H9 (cell line): Measurements from ENCODE around the gene GRIN2A. TPM values are rescaled to one million over a fixed set of nuclear protein-coding genes. Genes with fewer than 3 reads are reported as not detected.

Source experiments
- DNase-seq: peaks from one replicate; pipeline ENCODE4 v3.0.0-alpha.2; 2017
- H2AFZ ChIP-seq: one replicate; pipeline ENCODE4 v1.6.1; 2013; ENCODE audit warnings: mild to moderate bottlenecking, low read length, control low read depth, moderate library complexity
- H2AK5ac ChIP-seq: 2 replicates; pipeline ENCODE4 v1.6.1; 2013; ENCODE audit warnings: low read length, control low read depth, mixed read lengths; ENCODE audit not compliant: insufficient read length
- H2BK120ac ChIP-seq: one replicate; pipeline ENCODE4 v1.6.1; 2013; ENCODE audit warnings: low read depth, mild to moderate bottlenecking, low read length, control low read depth, inconsistent platforms; ENCODE audit not compliant: poor library complexity, severe bottlenecking
- H2BK12ac ChIP-seq: 2 replicates; pipeline ENCODE4 v1.6.1; 2013; ENCODE audit warnings: low read length, control low read depth, mixed read lengths, low read depth; ENCODE audit not compliant: insufficient read length
- H2BK15ac ChIP-seq: 2 replicates; pipeline ENCODE4 v1.6.1; 2013; ENCODE audit warnings: low read depth, low read length, control low read depth
- H2BK20ac ChIP-seq: one replicate; pipeline ENCODE4 v1.6.1; 2013; ENCODE audit warnings: low read depth, mild to moderate bottlenecking, low read length, control low read depth, inconsistent platforms; ENCODE audit not compliant: poor library complexity, severe bottlenecking
- H2BK5ac ChIP-seq: 2 replicates; pipeline ENCODE4 v1.6.1; 2013; ENCODE audit warnings: low read length, control low read depth, mixed read lengths; ENCODE audit not compliant: insufficient read length
- H3K14ac ChIP-seq: 2 replicates; pipeline ENCODE4 v1.6.1; 2013; ENCODE audit warnings: low read length, control low read depth; ENCODE audit not compliant: insufficient read depth
- H3K18ac ChIP-seq: 2 replicates; pipeline ENCODE4 v1.6.1; 2013; ENCODE audit warnings: low read depth, mild to moderate bottlenecking, mixed read lengths, low read length, control low read depth; ENCODE audit not compliant: insufficient read length
- H3K23ac ChIP-seq: 2 replicates; pipeline ENCODE4 v1.6.1; 2013; ENCODE audit warnings: low read length, control low read depth, mixed read lengths, low read depth; ENCODE audit not compliant: insufficient read length
- H3K23me2 ChIP-seq: 2 replicates; pipeline ENCODE4 v1.6.1; 2013; ENCODE audit warnings: low read depth, mild to moderate bottlenecking, mixed read lengths, low read length, control low read depth; ENCODE audit not compliant: insufficient read length, poor library complexity, severe bottlenecking
- H3K27ac ChIP-seq: 2 replicates; pipeline ENCODE4 v1.5.1; 2013; ENCODE audit warnings: low read length, control low read depth, mixed read lengths, low read depth; ENCODE audit not compliant: insufficient read length
- H3K27me3 ChIP-seq: 2 replicates; pipeline ENCODE4 v1.6.1; 2013; ENCODE audit warnings: low read length, control low read depth, inconsistent platforms; ENCODE audit not compliant: insufficient read depth
- H3K4ac ChIP-seq: 2 replicates; pipeline ENCODE4 v1.6.1; 2013; ENCODE audit warnings: low read depth, mild to moderate bottlenecking, control low read depth, inconsistent platforms, low read length, moderate library complexity
- H3K4me1 ChIP-seq: 2 replicates; pipeline ENCODE4 v1.6.1; 2013; ENCODE audit warnings: low read length, control low read depth, inconsistent platforms; ENCODE audit not compliant: insufficient read depth
- H3K4me2 ChIP-seq: 2 replicates; pipeline ENCODE4 v1.6.1; 2013; ENCODE audit warnings: low read length, control low read depth, mixed read lengths; ENCODE audit not compliant: insufficient read length, insufficient read depth
- H3K56ac ChIP-seq: 2 replicates; pipeline ENCODE4 v1.6.1; 2013; ENCODE audit warnings: low read depth, mild to moderate bottlenecking, mixed read lengths, low read length, control low read depth; ENCODE audit not compliant: insufficient read length
- H3K79me1 ChIP-seq: 2 replicates; pipeline ENCODE4 v1.6.1; 2013; ENCODE audit warnings: low read depth, mild to moderate bottlenecking, moderate library complexity, low read length, control low read depth, inconsistent platforms; ENCODE audit not compliant: insufficient read depth, poor library complexity, severe bottlenecking
- H3K79me2 ChIP-seq: 2 replicates; pipeline ENCODE4 v1.6.1; 2013; ENCODE audit warnings: low read length, control low read depth, inconsistent platforms; ENCODE audit not compliant: insufficient read depth
- H3K9ac ChIP-seq: 2 replicates; pipeline ENCODE4 v1.6.1; 2013; ENCODE audit warnings: low read length, control low read depth, mixed read lengths; ENCODE audit not compliant: insufficient read length; ENCODE audit errors: extremely low read depth
- H3K9me3 ChIP-seq: one replicate; pipeline ENCODE4 v1.6.1; 2013; ENCODE audit warnings: low read depth, low read length, inconsistent platforms; ENCODE audit not compliant: control insufficient read depth
- H3T11ph ChIP-seq: one replicate; pipeline ENCODE4 v1.6.1; 2013; ENCODE audit warnings: mild to moderate bottlenecking, low read length, control low read depth, inconsistent platforms
- H4K20me1 ChIP-seq: one replicate; pipeline ENCODE4 v1.6.1; 2013; ENCODE audit not compliant: control insufficient read depth, insufficient read length, insufficient read depth
- H4K5ac ChIP-seq: 2 replicates; pipeline ENCODE4 v1.6.1; 2013; ENCODE audit warnings: low read depth, mild to moderate bottlenecking, mixed read lengths, low read length, control low read depth; ENCODE audit not compliant: insufficient read length
- H4K8ac ChIP-seq: replicated peaks from 2 replicates; pipeline ENCODE4 v1.6.1; 2013; ENCODE audit warnings: low read length, control low read depth, mixed read lengths, low read depth; ENCODE audit not compliant: insufficient read length
- H4K91ac ChIP-seq: 2 replicates; pipeline ENCODE4 v1.6.1; 2013; ENCODE audit warnings: low read depth, mild to moderate bottlenecking, moderate library complexity, mixed read lengths, low read length, control low read depth; ENCODE audit not compliant: insufficient read length
- H3K27ac Mint-ChIP-seq, 3 experiments: 2 replicates in 2 of 3; 3 replicates in 1 of 3; pipeline ENCODE4 v1.8.0; 2020 to 2021; ENCODE audit warnings: mixed read lengths in 3 of 3, mild to moderate bottlenecking in 1 of 3, moderate library complexity in 1 of 3
- H3K27me3 Mint-ChIP-seq: 2 replicates; pipeline ENCODE4 v1.8.0; 2021; ENCODE audit warnings: low read depth, mild to moderate bottlenecking, moderate library complexity, mixed read lengths
- H3K36me3 Mint-ChIP-seq, 3 experiments: 2 replicates in 2 of 3; 3 replicates in 1 of 3; pipeline ENCODE4 v1.8.0; 2020 to 2021; ENCODE audit warnings: low read depth in 3 of 3, mixed read lengths in 3 of 3; ENCODE audit not compliant: insufficient read depth in 1 of 3
- H3K4me1 Mint-ChIP-seq, 2 experiments: 2 replicates each; pipeline ENCODE4 v1.8.0; 2020; ENCODE audit warnings: mixed read lengths in 2 of 2
- H3K4me3 Mint-ChIP-seq, 2 experiments: 2 replicates in 1 of 2; 3 replicates in 1 of 2; pipeline ENCODE4 v1.8.0; 2020 to 2021; ENCODE audit warnings: mild to moderate bottlenecking in 2 of 2, mixed read lengths in 2 of 2, moderate library complexity in 1 of 2
- H3K9me3 Mint-ChIP-seq, 2 experiments: 2 replicates in 1 of 2; 3 replicates in 1 of 2; pipeline ENCODE4 v1.8.0; 2020; ENCODE audit warnings: mild to moderate bottlenecking in 2 of 2, mixed read lengths in 2 of 2, moderate library complexity in 1 of 2
- WGBS: extraction: QIAGEN DNeasy Blood & Tissue Kit; methylation state at CpG from one replicate; pipeline ENCODE4 v1.1.7; 2013; ENCODE audit warnings: missing lambda C conversion rate, low lambda C conversion rate, mixed read lengths; ENCODE audit not compliant: insufficient read length; ENCODE audit errors: extremely low coverage; 5-methylcytosine and 5-hydroxymethylcytosine counted together
- total RNA-seq: library from RNA; stranded (reverse); gene quantifications from 2 replicates; pipeline ENCODE4 v1.2.1, GENCODE V29; 2021
- TF ChIP-seq, protein P1 (sequence below): fragments of 200-600 bp; sonication (generic); conservative IDR thresholded peaks from 3 replicates; pipeline ENCODE4 v1.8.0; 2021; ENCODE audit warnings: antibody characterized with exemption, mild to moderate bottlenecking

The GRIN2A gene
- total RNA-seq, 1 experiment from 2014 or later = 1.5 TPM

DNA sequence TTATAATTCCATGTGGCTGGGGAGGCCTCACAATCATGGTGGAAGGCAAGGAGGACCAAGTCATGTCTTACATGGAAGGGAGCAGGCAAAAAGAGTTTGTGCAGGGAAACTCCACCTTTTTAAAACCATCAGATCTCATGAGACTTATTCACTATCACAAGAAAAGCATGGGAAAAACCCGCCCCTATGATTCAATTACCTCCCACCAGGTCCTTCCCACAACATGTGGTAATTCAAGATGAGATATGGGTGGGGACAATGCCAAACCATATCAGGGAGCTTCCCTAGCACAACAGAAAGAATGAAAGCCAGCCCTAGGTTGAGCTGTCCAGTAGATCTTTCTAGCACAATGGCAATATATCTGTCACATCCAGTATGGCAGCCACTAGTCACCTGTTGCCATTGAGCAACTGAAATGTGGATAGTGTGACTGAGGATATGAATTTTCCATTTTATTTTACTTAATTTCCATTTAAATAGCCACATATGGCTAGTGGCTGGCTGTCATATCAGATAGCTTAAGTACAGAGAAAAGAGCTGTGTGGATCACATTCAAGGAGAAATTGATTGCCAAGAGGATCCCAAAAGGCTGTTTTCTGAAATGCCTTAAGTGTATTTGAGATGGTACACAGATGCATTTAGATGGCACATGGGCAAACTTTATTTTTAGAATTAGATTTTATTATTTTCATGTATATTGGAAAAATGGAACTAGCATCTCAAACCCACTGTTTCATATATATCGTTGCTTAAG, 273.0 kb downstream of the GRIN2A start:
- no peak overlapping the region for H3K27ac Mint-ChIP-seq

More for the DNA sequence above, 273.0 kb downstream of the GRIN2A start:
- Histone ChIP-seq H3K14ac (no peak overlapping the region), H3K23me2 (peaks cover 2% of the 10 kb centered on the region), H3K4ac (no peak overlapping the region), H2BK120ac (no peak overlapping the region), H3K4me2 (no peak overlapping the region), H2BK12ac (no peak overlapping the region), H3K9ac (no peak overlapping the region), H3K56ac (no peak overlapping the region), H2AK5ac (no peak overlapping the region), H3K79me1 (no peaks in the 10 kb centered on the region), H2BK20ac (no peak overlapping the region), H4K20me1 (no peaks in the 10 kb centered on the region), H2BK5ac (no peak overlapping the region), H3K4me1 (no peaks in the 10 kb centered on the region), H4K5ac (no peak overlapping the region), H2AFZ (no peak overlapping the region), H3T11ph (no peak overlapping the region), H4K8ac (no peak overlapping the region), H3K27ac (no peak overlapping the region), H3K23ac (no peak overlapping the region), H3K18ac (no peak overlapping the region), H3K79me2 (no peaks in the 10 kb centered on the region), H3K9me3 (no peaks in the 10 kb centered on the region), H2BK15ac (no peak overlapping the region), H4K91ac (no peak overlapping the region), H3K27me3 (no peaks in the 10 kb centered on the region)
- H3K27me3 Mint-ChIP-seq = no peaks in the 10 kb centered on the region; the same call in none of the 2 replicates
- no peaks in the 10 kb centered on the region for H3K36me3 Mint-ChIP-seq
- H3K4me1 Mint-ChIP-seq = no peaks in the 10 kb centered on the region
- TF ChIP-seq, protein P1, sequence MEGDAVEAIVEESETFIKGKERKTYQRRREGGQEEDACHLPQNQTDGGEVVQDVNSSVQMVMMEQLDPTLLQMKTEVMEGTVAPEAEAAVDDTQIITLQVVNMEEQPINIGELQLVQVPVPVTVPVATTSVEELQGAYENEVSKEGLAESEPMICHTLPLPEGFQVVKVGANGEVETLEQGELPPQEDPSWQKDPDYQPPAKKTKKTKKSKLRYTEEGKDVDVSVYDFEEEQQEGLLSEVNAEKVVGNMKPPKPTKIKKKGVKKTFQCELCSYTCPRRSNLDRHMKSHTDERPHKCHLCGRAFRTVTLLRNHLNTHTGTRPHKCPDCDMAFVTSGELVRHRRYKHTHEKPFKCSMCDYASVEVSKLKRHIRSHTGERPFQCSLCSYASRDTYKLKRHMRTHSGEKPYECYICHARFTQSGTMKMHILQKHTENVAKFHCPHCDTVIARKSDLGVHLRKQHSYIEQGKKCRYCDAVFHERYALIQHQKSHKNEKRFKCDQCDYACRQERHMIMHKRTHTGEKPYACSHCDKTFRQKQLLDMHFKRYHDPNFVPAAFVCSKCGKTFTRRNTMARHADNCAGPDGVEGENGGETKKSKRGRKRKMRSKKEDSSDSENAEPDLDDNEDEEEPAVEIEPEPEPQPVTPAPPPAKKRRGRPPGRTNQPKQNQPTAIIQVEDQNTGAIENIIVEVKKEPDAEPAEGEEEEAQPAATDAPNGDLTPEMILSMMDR = no peak
- DNase-seq = no peak
- no peaks in the 10 kb centered on the region for H3K9me3 Mint-ChIP-seq
- no CpG with 5 or more reads among the region's 2 CpGs for WGBS
- H3K4me3 Mint-ChIP-seq = no peak overlapping the region
